Activated CD4-positive, alpha-beta T cell treated with anti-CD3 and anti-CD28 coated beads for 4 hours (primary cell): Measurements from ENCODE around the gene TMC3.

Experiments used
- DNase-seq, 2 donors: peaks; one replicate each; pipeline ENCODE4 v3.0.0-alpha.2; 2020

TMC3 gene

DNA sequence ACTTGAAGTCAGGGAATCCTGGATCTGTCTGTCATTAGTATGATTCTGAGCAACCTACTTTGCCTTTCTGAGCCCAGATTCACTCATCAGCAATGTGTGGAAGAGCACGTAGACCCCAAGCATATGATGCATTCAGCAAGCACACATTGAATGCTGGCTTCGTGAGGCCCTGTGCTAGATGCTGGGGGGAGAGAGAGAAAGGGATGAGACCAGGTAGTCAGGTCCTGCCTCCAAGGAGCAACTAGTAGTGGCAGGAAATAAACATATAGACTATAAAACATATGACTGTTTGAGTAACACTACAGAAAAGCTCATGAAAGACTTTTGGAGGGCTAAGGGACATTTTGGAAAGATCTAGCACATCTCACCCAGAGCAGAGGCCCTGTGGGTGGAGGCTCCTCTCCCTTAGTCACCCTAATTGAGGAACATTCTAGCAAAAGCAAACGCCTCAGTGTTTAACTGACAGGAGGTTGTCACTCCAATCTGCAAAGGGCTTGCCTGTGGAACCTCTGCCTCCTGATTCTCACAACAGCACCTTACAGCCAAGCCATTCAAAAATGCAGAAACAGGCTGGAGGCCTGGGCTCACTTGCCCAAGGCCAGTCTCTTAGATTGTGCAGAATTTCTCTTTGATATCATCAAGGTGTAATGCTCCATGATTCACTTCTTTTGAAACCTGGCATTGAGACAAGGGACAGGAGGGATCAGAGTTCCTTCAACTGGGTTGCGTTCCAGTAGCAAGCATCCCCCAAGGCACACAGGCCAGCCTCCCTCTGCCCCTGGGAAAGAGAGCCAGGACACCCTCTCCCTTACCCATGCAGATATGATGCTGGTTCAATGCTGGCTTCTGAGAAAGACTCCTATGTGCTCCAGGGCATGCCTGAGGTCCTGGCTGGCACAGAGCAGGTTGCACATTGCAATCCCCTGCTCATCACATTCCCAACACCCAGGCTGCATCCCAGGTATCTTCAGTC, 76.1 kb downstream of the TMC3 start:
- peak; percentile 25 to 44 for DNase-seq

DNA sequence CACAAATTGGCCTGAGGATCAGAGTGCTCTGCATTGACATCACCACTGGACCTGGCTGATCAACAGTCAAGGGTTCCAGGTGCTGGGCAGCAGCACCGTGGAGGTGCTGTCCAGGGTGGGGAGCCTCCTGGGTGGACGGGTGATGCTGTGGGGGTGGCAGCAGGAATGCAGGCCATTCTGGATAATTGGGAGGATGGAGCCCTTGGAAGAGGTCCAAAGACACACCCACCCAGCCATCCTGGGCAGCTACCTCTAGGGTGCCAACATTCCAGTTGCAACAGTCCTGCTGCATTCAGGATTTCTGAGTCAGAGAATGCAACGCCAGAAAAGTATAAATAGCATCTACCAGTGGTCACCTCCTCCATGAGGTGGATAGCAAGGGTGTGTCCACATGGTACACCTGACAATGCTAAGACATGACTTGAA, 76.9 kb downstream of the TMC3 start:
- DNase-seq, result no peak

DNA sequence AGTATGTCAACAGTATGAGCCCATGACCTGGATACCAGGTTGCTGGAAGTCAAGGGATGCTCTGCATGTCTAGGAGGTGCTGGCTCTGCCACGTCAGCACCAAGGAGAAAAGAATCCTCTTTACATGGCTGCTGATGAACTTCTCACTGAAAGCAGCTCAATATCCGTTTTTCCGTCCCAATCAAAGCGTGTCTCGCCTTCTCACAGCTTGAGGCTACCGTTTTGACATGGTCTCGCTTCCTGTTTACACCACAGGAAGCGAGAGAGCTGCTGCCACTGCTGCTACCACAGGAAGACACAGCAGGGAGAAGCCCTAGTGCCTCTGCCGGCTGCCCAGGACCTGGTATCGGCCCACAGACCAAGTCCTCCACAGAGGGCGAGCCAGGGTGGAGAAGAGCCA, 77.3 kb downstream of the TMC3 start:
- DNase-seq, result peak; percentile 48 to 61

DNA sequence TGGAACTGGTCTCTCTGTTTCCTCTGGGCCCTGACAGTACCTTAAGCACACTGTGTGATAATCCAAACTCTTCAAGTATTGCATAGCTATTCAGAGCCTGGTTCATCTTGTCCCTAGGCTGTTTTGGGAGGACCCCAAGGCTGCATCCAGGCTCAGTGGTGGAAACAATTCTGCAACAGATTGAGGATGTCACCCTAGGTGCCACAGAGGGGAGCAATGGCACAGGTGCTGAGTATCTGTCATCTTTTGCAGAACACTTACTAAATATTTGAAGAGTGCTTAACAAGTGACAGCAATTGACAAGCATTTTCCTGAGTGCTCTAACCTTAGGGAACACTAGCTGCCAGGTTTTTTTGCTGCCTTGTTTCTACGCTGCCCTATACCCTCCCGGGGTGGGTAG, 77.8 kb downstream of the TMC3 start:
- no peak for DNase-seq

DNA sequence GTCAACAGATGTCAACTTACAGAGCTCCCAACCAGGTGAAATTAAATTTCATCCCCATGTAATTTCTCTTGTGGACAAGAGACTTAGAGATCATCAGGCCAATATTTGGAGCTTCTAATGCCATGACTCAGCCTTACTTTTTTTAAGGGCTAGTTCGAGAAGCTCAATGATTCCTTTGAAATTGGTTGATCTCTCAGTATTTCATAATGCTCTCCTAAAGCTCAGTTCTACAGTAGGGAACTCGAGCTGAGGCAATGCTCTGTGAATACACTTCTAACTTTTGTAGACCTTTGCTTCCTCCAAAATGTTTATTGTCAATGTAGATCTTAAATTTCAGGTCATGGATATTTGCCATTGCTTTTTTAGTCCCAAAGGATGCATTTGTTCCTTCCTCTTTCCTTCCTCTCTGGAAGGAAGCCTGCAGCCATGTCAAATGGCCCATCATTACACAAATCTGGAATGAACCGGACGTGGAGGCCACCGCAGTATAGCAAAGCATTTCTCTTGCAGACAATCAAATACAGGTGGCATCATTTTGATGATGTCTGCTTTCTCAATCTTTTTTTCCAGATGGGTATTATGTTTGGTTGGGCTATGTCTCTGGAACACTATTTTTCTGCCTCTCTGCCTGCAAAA, 78.4 kb downstream of the TMC3 start:
- DNase-seq, result no peak

DNA sequence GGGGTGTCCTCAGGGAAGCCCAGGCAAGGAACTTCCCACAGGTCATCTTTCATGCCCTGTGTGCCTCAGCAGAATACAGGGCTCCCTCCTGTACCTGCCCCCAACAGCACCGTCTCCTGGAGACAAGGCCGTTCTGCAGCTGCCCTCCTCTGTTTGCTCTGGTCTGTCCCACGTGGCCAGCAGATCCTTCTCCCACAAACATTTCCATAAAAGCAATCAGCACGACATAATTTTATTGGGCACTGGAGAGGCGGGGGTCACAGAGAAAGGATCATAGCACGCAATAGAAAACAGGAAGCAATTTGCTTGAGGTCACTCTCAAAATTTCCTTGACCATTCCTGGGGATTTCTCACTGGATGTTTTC, 79.5 kb downstream of the TMC3 start:
- no peak for DNase-seq

DNA sequence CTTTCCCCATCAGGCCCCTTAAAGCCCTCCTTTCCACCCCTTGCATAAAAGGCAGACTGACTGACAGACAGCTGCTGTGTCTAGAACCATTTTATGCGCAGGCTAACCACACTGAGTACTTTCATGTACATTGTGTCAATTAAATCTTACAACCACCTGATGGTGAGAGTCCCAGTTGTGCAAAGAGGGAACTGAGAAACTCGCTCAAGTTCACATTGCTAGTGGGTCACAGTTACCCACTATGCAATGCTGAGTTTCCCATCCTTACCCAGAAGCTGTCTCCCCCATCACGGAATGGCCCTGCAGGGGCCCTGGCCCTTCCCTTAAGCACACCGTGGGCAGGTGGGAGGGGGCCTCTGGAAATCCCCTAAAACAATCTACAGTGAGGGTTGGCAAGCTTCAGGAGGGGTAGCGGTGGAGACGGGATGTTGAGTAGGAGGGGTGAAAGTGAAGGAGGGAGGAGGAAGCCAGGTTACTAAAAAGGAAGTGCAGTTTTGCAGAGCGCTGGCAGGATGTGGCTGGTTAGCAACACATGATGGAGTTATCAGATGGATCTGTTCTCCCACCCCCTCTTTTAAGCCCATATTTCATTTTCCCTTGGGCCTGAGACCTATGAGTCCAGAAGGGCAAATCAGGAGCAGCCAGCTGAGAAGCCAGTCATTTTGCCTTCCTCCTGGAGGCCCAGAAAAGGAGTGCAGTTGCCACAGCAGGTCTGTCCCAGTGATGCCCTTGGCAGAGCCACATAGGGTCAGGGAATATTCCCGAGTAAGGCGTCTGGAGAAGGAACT, 80.1 kb downstream of the TMC3 start:
- peak; percentile 68 to 72 for DNase-seq

DNA sequence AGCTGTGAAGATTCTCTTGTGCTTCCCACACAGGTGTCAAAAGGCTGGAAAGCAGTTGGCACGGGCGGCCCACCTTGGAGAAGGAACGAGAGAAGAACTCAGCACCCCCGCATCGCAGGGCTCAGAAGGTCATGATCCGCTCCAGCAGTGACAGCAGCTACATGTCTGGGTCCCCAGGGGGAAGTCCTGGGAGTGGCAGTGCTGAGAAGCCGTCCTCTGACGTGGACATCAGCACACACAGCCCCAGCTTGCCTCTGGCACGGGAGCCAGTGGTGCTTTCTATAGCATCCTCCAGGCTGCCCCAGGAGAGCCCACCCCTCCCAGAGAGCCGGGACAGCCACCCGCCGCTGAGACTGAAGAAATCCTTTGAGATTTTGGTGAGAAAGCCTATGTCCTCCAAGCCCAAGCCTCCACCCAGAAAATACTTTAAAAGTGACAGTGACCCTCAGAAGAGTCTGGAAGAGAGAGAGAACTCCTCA, 81.5 kb downstream of the TMC3 start:
- peak; percentile 35 to 45 for DNase-seq

DNA sequence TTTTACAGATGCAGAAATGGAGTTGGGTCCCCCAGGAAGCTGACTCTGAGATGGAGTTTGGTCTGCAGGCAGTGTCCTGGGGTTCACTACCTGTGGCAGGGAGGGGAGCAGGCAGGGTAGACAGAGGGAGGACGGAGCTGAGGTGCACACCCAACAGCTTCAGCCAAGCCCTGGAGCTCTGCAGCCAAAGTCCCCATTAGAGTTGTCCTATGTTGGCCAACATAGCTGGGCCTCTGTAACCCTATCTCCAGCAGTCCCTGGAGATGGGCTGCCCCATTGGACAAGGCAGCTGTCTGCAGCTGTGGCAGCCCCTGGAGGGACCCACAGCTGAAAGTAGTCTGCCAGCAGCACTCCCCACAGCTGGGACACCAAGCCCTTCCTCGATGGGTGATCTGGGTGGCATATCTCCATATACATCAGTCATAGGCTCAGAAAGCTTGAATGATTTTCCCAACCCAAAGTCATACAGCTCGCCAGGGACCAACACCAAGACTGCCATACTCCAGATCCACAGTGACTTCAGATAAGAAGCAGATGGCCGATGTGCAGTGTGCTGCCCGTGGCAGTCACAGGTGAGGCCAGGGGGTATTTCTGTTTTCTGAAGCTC, 82.0 kb downstream of the TMC3 start:
- DNase-seq, result no peak

DNA sequence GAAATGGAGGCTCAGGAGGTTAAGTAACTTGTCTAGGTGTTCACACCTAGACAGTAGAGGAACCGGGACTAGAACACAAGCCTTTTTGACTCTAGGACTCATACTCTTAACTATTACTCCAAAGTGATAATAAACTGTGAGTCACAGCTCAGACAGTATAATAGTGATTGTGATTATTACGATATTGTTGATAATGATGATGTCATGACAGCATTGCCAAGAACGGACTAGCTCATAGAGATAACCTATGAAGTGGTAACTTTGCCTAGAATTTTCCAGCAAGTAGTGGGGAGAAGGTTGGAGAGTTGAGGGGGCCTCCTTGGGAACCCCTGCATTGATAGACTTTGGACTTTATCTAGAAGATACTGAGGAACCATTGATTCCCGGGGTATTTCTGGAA, 84.1 kb downstream of the TMC3 start:
- no peak for DNase-seq

DNA sequence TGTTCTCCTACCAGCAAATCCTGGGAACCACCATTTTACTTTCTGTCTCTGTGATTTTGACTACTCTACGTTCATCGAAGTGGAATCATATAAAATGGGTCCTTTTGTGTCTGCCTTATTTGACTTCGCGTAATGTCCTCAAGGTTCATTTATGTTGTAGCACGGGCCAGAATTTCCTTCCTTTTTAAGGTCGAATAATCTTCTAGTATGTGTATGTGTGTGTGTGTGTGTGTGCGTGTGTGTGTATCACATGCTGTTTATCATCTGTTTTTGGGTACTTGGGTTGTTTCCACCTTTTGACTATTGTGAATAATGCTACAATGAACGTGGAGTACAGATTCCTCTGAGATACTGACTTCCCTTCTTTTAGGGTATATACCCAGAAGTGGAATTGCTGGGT, 85.4 kb downstream of the TMC3 start:
- no peak for DNase-seq

DNA sequence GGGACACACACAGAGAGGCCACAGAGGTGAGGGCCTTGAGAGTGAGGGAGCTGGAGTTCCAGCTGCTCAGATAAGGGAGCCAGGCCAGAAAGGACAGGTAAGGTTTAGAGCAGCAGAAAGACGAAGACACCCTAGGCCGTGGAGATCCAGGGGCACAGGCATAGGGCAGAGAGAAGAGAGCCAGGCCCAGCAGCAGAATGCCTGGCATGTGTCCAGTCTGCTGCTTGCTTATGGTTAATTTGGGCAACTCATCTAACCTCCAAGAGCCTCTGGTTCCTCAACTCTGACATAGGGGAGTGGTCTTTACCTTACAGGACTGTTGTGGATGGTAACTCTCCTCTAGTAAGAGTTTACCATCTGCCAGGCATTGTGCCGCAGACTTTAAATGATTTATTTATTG, 86.0 kb downstream of the TMC3 start:
- DNase-seq, result no peak

DNA sequence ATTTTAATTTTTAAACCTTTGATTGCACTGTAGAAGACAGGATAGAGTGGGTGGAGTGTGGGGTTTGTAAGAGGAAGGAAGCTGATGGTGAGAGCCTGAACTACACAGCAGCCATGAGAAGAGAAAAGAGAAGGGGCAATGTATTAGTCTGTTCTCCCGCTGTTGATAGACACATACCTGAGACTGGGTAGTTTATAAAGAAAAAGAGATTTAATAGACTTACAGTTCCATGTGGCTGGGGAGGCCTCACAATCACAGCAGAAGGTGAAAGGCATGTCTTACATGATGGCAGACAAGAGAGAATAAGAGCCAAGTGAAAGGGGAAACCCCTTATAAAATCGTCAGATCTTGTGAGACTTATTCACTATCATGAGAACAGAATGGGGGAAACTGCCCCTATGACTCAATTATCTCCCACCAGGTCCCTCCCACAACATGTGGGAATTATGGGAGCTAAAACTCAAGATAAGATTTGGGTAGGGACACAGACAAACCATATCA, 87.3 kb downstream of the TMC3 start:
- peak; percentile 32 to 54 for DNase-seq

DNA sequence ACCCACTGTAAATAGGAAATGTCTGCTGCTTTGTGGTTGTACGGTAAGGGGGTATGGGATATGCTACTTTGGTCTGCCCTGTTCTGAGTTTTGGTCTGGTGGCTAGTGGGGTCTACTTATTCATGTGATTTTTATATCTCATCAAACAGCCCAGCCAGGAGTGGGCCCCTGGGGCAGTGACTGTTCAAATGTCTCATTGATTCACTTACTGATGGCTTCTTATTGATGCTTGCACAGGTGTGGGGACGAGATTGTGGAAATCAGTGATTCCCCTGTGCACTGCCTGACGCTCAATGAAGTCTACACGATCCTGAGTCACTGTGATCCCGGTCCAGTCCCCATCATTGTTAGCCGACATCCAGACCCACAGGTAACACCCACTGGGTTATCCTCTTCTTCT, 88.6 kb downstream of the TMC3 start:
- no peak for DNase-seq

DNA sequence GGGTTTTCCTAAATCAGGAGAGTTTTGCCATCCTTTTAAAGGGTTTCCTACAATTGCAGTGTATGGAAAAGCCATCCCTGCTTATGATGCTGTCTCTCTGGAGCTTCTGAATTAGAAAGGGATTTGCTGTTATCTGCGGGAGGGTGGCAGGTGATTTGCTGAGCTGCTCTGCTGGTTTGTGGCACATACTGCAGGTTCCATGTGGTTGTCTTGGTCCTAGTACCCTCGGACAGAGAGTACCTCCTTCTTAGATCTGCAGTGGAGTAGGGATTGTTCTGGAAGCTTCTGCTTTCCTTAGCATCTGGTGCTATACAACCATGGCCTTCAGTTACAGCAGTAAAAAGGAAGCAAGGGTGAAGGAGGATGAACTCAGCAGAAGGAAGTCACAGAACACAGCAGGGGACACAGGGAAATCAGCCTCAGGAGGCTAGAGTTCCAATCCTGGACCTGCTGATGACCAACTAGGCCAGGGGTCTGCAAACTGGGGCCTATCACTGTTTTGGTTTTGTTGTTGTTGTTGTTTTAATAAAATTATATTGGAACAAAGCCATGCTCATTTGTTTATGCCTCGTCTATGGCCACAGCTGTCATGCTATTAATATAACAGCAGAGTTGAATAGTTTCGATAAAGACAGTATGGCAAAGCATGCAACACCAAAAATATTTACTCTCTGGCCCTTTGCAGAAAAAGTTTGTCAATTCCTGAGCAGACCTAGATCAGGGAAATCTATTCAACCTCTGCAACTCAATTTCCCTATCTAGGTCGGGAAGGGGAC, 89.6 kb downstream of the TMC3 start:
- no peak for DNase-seq

DNA sequence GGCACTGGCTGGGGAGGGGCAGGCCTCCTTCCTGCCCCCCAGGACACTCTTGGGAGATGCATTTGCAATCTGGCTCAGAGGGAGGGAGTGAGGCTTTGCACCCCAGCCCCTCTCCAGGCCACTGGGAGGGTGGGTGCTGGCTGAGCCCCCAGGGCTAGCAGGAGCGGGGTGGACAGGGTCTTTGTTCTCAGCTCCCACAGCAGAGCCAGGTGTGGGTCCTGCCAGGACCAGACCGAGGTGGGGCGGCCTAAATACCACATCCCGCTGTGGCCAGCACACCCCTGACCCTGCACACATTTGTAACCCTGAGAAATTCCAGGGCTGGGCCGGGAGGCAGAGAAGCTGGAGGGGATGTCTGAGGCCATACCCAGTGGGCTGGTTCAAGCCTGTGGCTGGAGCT, 91.1 kb downstream of the TMC3 start:
- no peak for DNase-seq

DNA sequence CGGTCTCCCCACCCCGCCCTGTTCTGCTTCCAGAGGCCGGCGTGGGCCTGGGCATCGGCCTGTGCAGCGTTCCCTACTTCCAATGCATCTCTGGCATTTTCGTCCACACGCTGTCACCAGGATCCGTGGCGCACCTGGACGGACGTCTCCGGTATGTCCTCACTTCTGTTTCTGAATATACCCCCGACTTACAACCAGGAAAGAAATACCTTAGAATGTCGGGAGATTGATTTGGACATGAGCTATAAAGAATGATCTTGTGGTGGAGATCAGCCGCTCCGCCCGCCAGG, 91.5 kb downstream of the TMC3 start:
- no peak for DNase-seq

DNA sequence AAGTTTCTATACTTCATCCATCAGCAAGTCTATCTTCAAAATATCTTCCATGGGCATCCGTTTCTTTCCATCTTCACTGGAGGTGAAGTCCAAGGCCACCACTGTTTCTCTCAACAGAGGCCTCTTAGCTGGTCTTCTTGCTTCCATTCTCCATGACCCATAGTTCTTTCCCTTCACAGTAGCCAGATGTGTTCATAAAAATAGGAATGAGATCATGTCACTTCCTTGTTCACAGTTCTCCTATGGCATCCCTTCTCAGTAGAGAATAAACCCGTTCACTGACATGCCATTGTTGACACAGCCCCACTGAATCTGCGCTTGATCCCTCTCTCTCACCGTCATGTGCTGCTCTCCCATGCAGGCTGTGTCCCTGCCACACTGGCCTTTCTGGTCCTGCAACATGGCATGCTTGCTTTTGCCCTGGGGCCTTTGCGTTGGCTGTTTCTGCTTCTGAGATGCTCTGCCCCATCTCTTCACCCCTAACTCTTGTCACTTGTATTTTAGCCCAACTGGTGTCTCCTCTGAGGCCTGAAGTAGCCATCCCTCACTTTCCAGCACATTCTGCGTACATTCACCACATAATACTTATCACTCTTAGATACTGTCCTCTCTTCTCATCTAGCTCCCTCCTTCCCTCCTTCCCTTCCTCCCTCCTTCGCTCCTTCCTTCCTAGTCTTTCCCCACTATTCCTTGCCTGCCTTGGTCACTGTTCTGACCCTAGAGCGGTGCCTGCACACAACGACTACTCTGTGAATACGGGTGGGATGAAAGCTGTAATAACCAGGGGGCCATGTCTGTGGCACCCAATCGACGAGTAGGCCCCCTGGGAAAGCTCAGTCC, 92.0 kb downstream of the TMC3 start:
- DNase-seq, result no peak

DNA sequence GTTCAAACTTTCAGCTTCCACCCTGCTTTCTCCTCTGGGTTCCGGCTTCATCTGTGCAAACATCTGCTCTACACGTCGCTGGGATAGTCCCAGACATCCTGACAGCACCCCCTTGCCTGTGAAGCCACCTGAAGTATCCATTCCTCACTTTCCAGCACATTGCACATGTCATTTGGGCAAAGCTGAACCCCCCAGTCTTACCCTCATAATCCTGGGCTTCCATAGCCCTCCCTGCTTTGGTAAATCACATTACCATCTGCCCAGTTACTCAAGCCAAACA, 92.6 kb downstream of the TMC3 start:
- no peak for DNase-seq
